SIG-M5 (cell line): ENCODE data around the gene SCGB1C2.
"Not testable (repeated sequence)": the region's sequence is repeated elsewhere in the genome, so short reads cannot be mapped to it uniquely, and the experiment has no call there.

Source experiments
- DNase-seq: peaks from one replicate; lab custom pipeline; 2025; lab: John Stamatoyannopoulos, UW

The SCGB1C2 gene

DNA sequence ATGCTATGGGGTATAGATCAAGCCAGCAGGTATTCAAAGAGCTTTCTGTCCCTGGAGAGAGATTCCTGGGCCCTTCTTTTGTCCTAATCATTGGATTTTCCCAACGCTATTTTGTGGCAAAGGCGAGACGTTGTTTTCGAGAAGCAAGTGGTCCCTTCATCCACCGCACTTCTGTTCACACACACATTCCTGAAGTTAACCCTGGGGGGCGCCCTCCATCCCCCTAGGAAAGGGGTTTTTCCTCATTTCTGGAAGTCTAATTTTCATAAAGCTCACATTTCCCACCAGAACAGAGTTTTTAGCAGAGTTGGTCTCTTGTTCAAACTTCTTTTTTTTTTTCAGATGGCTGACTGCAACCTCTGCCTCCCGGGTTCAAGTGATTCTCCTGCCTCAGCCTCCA is 11.9 kb downstream of the SCGB1C2 start:
- no peak for DNase-seq

DNA sequence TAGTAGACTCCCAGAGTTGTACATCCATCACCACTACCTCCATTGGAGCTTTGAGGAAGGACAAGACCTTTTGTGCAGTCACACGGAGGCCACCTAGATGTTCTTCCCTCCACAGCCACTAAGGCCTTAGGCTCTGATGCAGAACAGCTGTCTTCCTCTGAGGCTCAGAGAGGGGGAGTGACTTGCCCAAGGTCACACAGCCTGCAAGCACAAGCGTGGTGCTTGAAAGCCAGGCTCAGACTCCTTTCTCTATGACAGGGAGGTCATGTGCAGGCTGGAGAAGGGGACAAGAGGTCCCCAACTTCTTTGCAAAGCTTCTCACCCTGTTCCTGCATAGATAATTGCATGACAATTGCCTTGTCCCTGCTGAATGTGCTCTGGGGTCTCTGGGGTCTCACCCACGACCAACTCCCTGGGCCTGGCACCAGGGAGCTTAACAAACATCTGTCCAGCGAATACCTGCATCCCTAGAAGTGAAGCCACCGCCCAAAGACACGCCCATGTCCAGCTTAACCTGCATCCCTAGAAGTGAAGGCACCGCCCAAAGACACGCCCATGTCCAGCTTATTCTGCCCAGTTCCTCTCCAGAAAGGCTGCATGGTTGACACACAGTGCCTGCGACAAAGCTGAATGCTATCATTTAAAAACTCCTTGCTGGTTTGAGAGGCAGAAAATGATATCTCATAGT is 12.7 kb downstream of the SCGB1C2 start:
- no peak for DNase-seq

DNA sequence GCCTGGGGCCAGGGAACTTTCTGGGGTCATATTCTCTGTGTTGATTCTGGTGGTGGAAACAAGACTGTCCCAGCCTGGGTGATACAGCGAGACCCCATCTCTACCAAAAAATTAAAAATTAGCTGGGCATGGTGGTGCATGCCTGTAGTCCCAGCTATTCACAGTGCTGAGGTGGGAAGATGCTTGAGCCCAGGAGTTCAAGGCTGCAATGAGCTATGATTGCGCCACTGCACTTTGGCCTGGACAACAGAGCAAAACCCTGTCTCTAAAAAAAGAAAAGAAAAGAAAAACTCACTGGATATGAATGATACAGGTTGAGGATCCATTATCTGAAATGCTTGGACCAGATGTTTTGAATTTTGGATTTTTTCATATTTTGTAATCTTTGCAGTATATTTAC is 13.6 kb downstream of the SCGB1C2 start:
- DNase-seq, result no peak

DNA sequence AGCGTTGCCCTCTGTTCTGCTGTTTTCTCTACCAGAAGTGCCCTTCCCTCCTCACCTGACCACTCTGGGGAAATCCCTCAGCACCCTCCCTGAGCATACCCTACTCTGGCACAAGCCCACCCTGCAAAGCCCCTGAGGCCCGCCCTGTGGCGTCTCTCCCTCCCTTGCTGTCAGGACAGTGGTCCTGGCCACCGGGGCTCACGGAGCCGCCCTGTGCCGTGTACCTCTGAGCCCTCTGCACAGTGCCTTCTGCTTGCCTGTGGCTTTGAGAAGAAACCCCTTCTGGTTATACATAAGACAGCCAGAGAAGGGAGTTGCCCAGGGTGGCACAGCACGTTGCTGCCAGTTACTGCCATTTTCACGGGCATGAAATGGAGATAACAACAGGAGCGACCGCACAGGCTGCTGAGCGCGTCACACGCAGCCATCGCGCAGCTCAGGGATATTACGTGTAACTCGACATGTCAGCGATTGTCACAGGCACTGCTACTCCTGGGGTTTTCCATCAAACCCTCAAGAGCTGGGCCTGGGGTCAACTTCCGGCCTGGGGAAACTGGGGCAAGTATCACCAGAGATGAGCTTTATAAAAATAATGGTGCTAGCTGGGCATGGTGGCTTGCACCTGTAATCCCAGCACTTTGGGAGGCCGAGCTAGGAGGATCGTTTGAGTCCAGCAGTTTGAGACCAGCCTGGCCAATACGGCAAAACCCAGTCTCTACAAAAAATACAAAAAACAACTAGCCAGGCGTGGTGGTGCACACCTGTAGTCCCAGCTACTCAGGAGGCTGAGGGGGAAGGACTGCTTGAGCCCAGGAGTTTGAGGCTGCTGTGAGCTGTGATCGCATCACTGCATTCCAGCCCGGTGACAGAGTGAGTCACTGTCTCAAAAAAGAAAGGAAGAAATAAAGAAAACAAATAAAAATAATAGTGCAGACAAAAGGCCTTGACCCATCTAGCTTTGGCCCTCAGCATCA is 14.8 kb downstream of the SCGB1C2 start:
- no peak for DNase-seq

DNA sequence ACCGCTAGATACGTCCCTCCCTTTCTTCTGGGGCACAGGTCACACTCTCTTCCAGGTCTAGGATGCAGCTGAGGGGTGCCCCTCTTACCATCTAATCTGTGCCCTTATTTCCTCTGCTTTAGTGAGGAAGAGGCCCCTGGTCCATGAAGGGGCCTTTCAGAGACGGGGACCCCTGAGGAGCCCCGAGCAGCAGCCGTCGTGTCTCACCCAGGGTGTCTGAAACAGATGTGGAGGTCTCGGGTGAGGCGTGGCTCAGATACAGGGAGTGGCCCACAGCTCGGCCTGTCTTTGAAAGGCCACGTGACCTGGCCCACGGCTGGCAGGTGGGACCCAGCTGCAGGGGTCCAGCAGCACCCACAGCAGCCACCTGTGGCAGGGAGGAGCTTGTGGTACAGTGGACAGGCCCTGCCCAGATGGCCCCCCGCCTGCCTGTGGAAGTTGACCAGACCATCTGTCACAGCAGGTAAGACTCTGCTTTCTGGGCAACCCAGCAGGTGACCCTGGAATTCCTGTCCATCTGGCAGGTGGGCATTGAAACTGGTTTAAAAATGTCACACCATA is 15.6 kb downstream of the SCGB1C2 start:
- no peak for DNase-seq

DNA sequence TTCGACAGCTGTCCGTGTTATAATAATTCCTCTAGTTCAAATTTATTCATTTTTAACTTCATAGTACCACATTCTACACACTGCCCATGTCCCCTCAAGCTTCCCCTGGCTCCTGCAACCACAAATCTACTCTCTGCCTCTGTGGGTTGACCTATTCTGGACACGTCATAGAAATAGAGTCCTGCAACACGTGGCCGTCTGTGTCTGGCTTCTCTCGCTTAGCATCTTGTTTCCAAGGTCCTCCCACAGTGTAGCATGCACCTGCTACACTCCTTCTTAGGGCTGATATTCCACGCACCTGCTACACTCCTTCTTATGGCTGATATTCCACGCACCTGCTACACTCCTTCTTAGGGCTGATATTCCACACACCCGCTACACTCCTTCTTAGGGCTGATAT is 16.5 kb downstream of the SCGB1C2 start:
- DNase-seq, result no peak

DNA sequence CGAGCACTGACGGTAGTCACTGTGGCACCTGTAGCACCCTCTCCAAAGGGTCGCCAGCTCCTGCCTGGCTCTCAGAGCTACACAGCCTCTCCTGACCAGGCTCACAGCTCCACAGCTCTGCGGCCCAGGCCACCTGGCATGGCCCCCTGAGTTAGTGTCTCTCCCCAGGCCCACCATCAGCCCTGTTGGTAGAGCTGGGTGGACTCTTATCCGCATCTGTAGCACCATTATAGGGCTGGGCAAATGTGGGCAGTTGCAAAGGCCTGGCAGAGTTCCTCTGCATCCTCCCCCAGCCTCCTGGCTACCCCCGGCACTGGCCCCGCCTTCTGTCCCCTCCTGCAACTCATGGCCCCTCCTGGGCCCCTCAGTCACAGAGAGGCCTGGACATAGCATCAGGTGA is 18.2 kb downstream of the SCGB1C2 start:
- no peak for DNase-seq

DNA sequence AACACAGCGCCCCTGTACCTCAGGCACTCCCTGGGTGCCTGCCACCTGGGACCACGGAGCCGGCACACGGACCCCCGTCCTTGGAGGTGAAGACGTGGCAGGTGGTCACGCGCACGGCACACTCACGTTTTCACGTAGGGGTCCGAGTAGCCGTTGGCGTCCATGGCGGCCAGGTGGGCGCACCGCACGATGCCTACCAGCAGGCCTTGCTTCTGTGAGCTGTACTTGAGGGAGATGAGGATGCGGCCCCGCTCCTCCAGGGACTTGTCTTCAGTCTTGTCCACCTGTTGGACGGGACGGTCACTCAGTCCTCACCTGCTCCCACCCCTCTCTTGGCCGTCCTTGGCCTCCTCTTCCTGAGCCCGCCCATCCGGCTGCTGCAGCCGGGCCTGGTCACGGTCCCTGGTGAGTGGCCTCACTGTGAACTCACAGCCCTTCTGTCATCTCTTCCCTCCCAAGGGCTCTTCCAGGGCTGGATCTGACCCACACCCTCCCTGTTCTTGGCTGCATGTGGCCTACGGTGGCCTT is 18.8 kb downstream of the SCGB1C2 start:
- DNase-seq, result no peak

DNA sequence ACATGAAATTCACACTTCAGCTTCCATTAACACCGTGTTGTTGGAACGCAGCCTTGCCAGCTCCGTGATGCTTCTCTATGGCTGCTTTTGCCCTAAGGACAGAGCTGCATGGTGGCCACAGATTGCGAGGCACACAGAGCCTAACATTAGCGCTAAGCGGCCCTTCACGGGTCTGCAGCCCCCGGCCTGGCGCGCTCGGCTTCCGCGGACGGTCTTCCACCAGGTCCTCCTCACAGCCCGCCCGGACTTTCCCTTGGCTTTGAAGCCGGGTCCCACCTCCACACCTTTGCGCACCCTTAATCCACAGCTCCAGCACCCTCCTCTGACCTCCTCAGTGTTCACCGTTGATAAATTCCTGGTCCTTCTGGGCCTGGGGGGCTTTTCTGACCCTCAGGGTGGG is 19.6 kb downstream of the SCGB1C2 start:
- DNase-seq, result no peak

DNA sequence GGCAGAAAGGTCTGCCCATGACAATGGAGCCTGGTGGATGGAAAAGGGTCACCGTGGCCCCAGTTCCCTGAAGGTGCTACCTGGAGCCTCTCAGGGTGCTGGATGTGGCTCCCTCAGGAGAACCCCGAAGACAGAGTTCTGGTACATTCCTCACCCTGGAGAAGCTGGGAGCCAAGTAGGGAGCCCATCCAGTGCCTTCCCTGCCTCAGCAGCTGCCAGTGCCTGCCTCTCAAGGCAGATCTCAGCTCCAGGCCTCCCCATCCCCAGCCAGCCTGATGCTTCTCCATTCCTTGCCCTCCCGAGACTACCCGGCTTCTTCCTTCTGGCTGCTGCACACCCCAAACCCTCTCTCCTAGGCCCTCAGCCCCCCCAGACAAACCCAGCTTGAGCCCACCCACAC is 20.5 kb downstream of the SCGB1C2 start:
- DNase-seq, result no peak

DNA sequence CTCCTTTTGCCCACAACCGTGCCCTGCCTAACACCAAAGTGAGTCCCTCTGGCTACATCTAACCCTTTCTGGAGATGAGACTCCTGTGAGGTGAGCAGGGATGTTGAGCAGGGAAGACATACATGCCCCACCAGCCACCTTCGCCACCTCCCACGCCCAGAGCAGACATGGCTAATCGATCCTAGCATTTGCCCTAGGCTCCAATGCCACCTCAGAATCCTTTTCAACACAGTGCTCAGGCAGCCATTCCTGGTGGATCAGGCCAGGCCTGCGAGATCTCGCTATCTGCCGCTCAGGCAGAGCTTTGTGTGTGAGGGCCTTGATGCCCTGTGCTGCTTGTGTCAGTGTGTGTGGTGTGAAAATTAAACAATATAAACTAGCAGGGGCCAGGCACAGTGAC is 21.0 kb downstream of the SCGB1C2 start:
- DNase-seq, result no peak

DNA sequence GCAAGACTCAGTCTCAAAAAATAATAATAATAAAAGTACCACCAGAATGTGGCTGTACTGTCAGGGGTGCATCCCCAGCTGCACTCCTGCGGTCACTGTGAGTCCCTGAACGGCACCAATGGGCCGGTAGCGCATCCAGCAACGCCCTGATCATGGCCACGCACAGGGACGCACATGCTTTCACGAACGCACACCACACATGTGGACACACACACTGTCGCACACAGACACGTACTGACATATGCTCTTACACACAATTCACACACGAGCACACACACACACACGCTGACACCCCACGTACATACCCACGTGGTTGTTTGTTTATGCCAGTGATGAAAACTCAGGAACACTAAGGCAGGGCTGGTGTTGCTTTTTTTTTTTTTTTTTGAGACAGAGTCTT is 22.2 kb downstream of the SCGB1C2 start:
- DNase-seq, result no peak

DNA sequence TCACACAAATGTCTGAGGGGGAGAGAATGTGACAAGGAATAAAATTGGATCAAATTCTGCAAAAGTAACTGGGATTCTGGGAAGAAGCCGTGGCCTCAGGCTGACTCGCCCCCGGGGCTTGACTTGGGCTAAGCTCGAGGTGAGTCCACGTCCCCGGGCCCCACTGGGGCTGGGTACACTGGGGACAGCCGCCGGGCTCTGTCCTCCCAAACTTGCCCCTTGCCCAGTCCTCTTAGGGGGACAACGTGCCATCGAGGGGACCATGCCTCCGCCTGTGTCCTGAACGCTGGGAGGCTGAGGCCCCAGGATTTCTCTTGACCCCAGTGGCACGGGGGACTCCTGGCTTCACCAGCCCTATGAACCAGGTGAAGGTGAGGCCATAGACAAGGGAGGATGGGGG is 23.0 kb downstream of the SCGB1C2 start:
- no peak for DNase-seq

DNA sequence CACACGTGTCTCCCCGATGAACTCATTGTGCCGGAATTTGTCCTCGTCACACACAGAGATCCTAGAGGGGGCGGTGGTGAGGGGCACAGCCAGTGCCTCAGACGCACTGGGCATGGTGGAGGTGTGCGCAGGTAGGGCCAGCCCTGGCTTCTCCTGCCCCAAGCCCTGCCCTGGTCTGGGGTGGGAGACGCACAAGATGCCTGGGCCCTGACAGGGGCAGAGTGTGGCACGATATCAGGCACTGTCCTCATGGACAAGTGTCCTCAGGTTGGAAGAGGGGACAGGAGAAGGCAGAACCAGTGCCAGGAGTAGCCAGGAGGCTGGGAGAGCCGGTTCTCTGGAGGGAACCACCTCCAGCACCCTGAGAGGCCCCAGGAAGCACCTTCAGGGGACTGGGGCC is 24.1 kb downstream of the SCGB1C2 start:
- DNase-seq, result no peak

DNA sequence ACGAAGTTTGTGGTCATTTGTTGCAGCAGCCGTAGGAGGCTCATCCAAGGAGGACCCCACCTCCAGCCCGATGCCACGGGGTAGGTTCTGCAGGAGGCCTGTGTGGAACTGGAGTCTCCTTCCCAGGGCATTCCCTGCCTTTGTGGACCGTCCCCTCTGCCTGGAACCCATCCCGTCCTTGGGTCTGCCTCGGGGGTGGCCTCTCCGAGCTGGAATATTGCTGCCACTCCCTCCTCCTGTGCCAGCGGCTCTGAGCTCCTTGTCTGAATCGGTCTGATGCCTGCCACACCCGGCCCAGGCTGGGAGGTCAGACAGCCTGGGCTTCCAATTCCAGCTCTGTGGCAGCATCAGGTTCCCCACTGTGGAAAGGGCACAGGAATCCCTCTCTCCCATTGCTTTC is 25.3 kb downstream of the SCGB1C2 start:
- no peak for DNase-seq

DNA sequence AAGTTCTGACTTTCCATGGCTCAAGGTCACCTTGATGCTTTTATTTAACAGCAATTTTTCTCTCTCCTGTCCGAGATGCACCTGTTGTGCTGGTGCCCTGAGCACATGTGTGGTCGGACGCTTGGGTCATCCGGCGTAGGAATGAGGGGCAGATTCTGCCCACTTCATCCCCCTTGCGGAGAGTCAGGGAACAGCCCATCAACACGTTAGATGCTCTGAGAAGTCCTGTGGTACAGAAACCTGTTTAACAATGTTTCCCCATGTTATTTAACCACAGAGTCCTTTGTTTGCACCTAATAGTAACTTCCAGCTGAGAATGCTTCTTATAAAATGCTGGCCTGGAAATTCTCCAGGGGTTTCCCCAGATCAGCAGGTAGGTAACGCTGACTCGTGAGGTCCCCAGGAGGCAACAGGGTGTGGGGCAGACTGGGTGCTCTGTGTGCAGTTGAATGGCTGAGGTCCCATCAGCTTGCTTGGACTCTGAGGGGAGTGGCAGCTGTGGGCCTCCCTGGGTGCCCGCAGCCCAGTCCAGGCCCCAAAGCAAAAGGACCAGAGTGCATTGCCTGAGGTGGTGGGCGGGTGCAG is 26.2 kb downstream of the SCGB1C2 start:
- DNase-seq, result no peak

DNA sequence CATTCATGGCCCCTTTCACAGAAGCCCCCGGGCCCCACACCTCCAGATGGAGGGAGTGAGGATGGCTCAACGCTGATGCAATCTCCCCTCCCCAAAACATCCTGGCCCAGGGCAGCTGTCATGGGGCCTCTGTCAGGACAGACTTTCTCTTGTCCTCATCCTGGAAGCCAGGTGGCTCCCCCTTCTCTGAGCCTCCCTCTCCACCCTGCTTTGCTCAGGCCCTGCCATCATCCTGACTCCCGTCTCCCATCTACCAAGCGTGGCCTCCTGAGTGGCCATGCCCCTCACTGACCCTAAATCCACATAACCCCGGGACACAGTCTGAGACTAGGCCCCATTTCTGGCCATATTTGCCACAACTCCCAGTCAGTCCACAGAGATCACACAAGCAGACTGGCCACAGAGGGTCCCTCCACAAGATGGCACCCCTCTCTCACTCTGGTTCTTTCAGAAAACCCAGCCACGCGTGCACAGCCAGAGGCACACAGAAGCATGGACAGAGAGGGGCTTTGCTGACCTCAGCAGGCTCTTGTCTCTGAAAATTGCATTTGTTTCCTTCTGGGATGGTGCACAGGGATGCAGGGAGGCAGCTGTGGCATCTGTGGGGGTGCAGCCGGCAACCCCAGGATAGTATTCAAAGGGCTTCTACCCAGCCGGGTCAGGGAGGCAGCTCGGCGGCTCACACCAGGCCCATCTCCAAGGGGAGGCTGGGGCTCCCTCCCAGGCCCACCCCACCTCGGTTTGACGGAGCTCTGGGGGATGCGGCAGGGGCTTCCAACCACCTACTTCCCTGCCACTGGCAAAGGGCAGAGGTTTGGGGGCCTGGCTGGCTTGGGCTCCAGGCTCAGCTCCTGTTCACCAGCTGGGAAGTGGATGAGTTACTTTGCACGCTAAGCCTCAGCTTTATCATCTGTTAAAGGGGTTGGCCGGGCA is 27.2 kb downstream of the SCGB1C2 start:
- no peak for DNase-seq

DNA sequence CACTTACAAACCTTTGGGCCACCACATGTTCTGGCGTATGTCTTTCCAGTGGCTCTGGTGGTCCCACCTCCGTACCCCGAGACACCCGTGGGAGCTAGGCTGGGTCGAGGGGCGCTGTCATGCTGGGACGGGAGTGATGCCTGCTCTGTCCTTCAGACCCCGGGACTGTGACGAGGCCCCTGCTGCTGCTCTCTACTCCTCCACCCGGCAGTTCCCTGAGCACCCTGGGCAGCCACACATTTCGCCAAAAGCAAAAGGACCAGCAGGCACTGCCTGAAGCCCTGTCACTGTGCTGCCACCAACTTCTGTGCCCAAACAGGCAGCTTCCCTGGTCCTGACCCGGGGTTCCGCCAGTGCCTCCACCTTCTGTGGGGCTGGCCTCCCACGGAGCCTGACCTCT is 28.6 kb downstream of the SCGB1C2 start:
- no peak for DNase-seq

DNA sequence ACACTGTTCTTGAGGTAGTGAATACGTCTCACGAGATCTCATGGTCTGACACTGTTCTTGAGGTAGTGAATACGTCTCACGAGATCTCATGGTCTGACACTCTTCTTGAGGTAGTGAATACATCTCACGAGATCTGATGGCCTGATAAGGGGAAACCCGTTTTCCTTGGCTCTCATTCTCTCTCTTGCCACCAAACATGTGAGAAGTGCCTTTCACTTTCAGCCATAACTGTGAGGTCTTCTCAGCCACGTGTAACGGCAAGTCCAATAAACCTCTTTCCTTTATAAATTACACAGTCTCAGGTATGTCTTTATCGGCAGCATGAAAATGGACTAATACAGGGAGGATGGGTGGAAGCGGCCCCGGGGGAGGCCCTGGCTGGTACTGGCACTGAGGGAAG is 31.2 kb downstream of the SCGB1C2 start:
- not testable (repeated sequence) for DNase-seq

DNA sequence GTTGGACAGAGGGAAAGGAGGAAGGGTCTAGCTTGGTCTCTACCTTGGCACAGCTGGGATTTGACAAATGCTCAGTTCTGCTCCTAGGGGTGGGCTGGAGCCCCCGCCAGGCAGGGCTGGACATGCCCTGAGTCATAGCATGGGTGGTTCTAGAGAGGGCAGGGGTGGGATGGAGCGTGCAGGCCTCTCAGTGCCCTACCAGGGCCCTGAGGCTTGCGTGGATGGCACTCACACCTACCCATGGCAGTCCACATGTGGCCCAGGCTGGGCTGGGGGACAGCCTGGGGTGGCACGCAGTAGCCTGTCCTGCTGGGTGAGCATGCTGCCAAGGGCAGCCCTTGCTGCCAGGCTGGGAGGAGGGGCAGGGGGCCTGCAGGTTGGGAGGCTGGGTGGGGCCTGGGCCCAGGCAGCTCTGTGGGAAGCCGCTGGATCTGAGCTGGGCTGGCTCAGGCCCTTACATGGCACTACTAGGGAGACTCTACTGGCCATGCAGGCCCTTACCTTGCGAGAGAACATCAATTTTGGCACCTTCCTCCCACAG is 32.8 kb downstream of the SCGB1C2 start:
- no peak for DNase-seq

DNA sequence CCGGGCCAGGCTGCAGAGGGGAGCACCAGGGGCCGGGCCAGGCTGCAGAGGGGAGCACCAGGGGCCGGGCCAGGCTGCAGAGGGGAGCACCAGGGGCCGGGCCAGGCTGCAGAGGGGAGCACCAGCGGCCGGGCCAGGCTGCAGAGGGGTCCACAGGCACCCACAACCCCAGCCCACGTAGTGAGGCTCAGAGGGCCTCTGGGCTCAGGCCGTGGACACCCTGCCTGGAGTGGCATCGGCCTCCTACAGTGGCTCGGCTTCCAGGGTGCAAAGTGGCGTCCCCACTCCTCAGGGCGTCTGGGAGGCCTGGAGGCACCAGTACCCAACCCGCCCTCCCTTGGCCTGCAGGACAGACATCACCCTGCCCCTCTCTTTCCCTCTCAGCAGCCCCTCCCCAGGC is 34.5 kb downstream of the SCGB1C2 start:
- no peak for DNase-seq
